SK-N-SH treated with all-trans-retinoic acid at 6 μM for 48 hours (cell line): ENCODE data around the gene MT1H.

Experiments used
- BACH2 ChIP-seq: fragments of 250-450 bp; sonication (Bioruptor Pico); IDR thresholded peaks from 2 replicates; pipeline ENCODE4 v1.9.0; 2021; ENCODE audit warnings: mild to moderate bottlenecking, borderline replicate concordance
- ESRRG ChIP-seq: fragments of 250-450 bp; sonication (Bioruptor Pico); IDR thresholded peaks from 2 replicates; pipeline ENCODE4 v1.6.1; 2021; ENCODE audit warnings: mild to moderate bottlenecking
- OSR1 ChIP-seq: fragments of 250-450 bp; sonication (Bioruptor Pico); IDR thresholded peaks from 2 replicates; pipeline ENCODE4 v1.8.0; 2022; ENCODE audit warnings: moderate library complexity, mild to moderate bottlenecking, inconsistent platforms
- POU6F1 ChIP-seq: fragments of 250-450 bp; sonication (Bioruptor Pico); IDR thresholded peaks from 2 replicates; pipeline ENCODE4 v1.8.0; 2021; ENCODE audit warnings: low read depth, mild to moderate bottlenecking, moderate library complexity, borderline replicate concordance
- PPARA ChIP-seq: fragments of 250-450 bp; sonication (Bioruptor Pico); IDR thresholded peaks from 2 replicates; pipeline ENCODE4 v1.5.0; 2020; ENCODE audit warnings: mild to moderate bottlenecking, borderline replicate concordance
- RARB ChIP-seq: fragments of 250-450 bp; sonication (Bioruptor Pico); IDR thresholded peaks from 2 replicates; pipeline ENCODE4 v1.8.0; 2021; ENCODE audit warnings: mild to moderate bottlenecking, moderate library complexity
- TCF4 ChIP-seq: fragments of 250-450 bp; sonication (Bioruptor Pico); IDR thresholded peaks from 2 replicates; pipeline ENCODE4 v1.8.0; 2021; ENCODE audit warnings: mild to moderate bottlenecking, moderate library complexity, borderline replicate concordance
- TOX ChIP-seq: fragments of 250-450 bp; sonication (Bioruptor Pico); IDR thresholded peaks from 2 replicates; pipeline ENCODE4 v1.8.0; 2021; ENCODE audit warnings: mild to moderate bottlenecking, moderate library complexity, borderline replicate concordance
- TF ChIP-seq, protein P1 (sequence below): fragments of 250-450 bp; sonication (Bioruptor Pico); IDR thresholded peaks from 2 replicates; pipeline ENCODE4 v1.5.1; 2021; ENCODE audit warnings: mild to moderate bottlenecking, moderate library complexity

DNA sequence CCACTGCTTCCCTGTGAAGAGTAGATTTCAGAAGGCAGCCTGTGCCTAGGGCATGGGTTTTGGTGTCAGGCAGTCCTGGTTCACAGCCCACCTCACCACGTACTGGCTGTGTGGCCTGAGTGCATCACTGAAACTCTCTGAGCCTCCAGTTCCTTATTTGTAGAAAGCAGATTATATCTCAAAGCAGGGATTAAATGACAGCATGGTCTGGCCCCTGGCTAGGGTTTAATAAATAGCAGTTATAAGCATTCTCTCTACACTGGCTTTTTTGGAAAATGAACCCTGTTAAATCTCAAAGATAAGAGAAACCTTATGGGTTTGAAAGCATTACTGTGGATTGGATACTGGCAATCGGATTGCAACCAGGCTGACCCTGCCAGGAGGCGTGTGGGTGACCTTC, 40.1 kb upstream of the MT1H start:
- TF ChIP-seq PPARA (CRISPR knock-in tag) (no peak), POU6F1 (CRISPR knock-in tag) (no peak), TOX (no peak), OSR1 (CRISPR knock-in tag) (no peak), RARB (CRISPR knock-in tag) (no peak), TCF4 (CRISPR knock-in tag) (no peak), BACH2 (CRISPR knock-in tag) (no peak), ESRRG (CRISPR knock-in tag) (no peak)
- TF ChIP-seq, protein P1, sequence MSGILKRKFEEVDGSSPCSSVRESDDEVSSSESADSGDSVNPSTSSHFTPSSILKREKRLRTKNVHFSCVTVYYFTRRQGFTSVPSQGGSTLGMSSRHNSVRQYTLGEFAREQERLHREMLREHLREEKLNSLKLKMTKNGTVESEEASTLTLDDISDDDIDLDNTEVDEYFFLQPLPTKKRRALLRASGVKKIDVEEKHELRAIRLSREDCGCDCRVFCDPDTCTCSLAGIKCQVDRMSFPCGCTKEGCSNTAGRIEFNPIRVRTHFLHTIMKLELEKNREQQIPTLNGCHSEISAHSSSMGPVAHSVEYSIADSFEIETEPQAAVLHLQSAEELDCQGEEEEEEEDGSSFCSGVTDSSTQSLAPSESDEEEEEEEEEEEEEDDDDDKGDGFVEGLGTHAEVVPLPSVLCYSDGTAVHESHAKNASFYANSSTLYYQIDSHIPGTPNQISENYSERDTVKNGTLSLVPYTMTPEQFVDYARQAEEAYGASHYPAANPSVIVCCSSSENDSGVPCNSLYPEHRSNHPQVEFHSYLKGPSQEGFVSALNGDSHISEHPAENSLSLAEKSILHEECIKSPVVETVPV (CRISPR knock-in tag) = no peak
